ENCODE results near the gene CCR7.
A peak's percentile ranks its signal among the peaks of the same experiment; 100 is the strongest.

Gene CCR7

GRCh38 chr17:40556198-40556661 lies 9.0 kb downstream of the CCR7 start:
- no peak for TF ChIP-seq CTCF (IDR thresholded peaks at IDR 0.05; ENCODE audit: insufficient read depth, low read depth, low read length, missing control alignments)
- peak; percentile 33 for DNase-seq (ENCODE audit: low read depth)

GRCh38 chr17:40555296-40556190 lies 9.7 kb downstream of the CCR7 start:
- no peak for TF ChIP-seq CTCF (IDR thresholded peaks at IDR 0.05; ENCODE audit: insufficient read depth, low read depth, low read length, missing control alignments)
- no peak overlapping the region for H3K4me3 ChIP-seq (ENCODE audit: low read depth, low read length)
- peak; percentile 8 for DNase-seq (ENCODE audit: low read depth)

More at GRCh38 chr17:40556198-40556661, 9.0 kb downstream of the CCR7 start:
- no peak overlapping the region for H3K4me3 ChIP-seq (ENCODE audit: low read depth, low read length)

GRCh38 chr17:40554646-40555295 lies 10.5 kb downstream of the CCR7 start:
- no peak for TF ChIP-seq CTCF (IDR thresholded peaks at IDR 0.05; ENCODE audit: insufficient read depth, low read depth, low read length, missing control alignments)
- DNase-seq (ENCODE audit: low read depth): peak; percentile 16
- no peak overlapping the region for H3K4me3 ChIP-seq (ENCODE audit: low read depth, low read length)

GRCh38 chr17:40553694-40554534 lies 11.4 kb downstream of the CCR7 start:
- H3K4me3 ChIP-seq (ENCODE audit: low read depth, low read length): no peak overlapping the region
- TF ChIP-seq CTCF (IDR thresholded peaks at IDR 0.05; ENCODE audit: insufficient read depth, low read depth, low read length, missing control alignments): no peak
- DNase-seq (ENCODE audit: low read depth): no peak

GRCh38 chr17:40552806-40553693 lies 12.2 kb downstream of the CCR7 start:
- no peak for DNase-seq (ENCODE audit: low read depth)
- no peak overlapping the region for H3K4me3 ChIP-seq (ENCODE audit: low read depth, low read length)

More at GRCh38 chr17:40552806-40553693, 12.2 kb downstream of the CCR7 start:
- TF ChIP-seq CTCF (IDR thresholded peaks at IDR 0.05; ENCODE audit: insufficient read depth, low read depth, low read length, missing control alignments): no peak

Measured in GM12865 (cell line).